ENCODE results near the gene ABR.

DNA sequence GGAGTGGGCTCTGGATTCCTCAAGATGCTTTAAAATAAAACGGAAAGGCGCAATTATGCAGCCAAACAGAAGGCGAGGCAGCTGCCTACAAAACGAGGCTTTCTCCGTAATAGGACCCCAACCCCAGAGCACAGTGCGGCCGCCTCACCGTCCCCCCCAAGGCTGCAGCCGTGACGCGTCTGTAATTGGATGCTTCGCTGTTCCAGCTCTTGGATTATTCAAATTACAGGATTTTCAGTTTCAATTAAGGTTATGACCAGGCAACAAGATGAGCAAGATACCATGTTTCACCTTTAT lies 37.3 kb upstream of the ABR start:
- TF ChIP-seq, protein P1, sequence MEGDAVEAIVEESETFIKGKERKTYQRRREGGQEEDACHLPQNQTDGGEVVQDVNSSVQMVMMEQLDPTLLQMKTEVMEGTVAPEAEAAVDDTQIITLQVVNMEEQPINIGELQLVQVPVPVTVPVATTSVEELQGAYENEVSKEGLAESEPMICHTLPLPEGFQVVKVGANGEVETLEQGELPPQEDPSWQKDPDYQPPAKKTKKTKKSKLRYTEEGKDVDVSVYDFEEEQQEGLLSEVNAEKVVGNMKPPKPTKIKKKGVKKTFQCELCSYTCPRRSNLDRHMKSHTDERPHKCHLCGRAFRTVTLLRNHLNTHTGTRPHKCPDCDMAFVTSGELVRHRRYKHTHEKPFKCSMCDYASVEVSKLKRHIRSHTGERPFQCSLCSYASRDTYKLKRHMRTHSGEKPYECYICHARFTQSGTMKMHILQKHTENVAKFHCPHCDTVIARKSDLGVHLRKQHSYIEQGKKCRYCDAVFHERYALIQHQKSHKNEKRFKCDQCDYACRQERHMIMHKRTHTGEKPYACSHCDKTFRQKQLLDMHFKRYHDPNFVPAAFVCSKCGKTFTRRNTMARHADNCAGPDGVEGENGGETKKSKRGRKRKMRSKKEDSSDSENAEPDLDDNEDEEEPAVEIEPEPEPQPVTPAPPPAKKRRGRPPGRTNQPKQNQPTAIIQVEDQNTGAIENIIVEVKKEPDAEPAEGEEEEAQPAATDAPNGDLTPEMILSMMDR (IDR thresholded peaks at IDR 0.05; ENCODE audit: low read length): no peak
- no peak for TF ChIP-seq EZH2 (optimal IDR thresholded peaks at IDR 0.05; ENCODE audit: low read depth, low read length)

All from MM.1S (cell line).